GM12878 (cell line): ENCODE data around the gene GFRA4. TPM values are rescaled to one million over a fixed set of nuclear protein-coding genes. Genes with fewer than 3 reads are reported as not detected.

Experiments used
- CBX3 ChIP-seq: fragments of 200-600 bp; sonication (generic); IDR thresholded peaks from 2 replicates; pipeline ENCODE4 v1.6.1; 2016; ENCODE audit warnings: low read depth, borderline replicate concordance
- CUX1 ChIP-seq: IDR thresholded peaks from 2 replicates; pipeline ENCODE4 v1.6.1; 2012; ENCODE audit warnings: improper control_type of control experiment, low read depth, low read length; ENCODE audit not compliant: insufficient replicate concordance
- IRF4 ChIP-seq: IDR thresholded peaks from 2 replicates; pipeline ENCODE4 v1.6.1; 2011; ENCODE audit warnings: low read depth, low read length
- LARP7 ChIP-seq: fragments of 450-650 bp; IDR thresholded peaks from 2 replicates; pipeline ENCODE4 v1.6.1; 2017; ENCODE audit warnings: mild to moderate bottlenecking
- MEF2B ChIP-seq: fragments of 450-650 bp; IDR thresholded peaks from 2 replicates; pipeline ENCODE4 v1.6.1; 2018; ENCODE audit warnings: mild to moderate bottlenecking, moderate library complexity; ENCODE audit not compliant: partially characterized antibody, poor library complexity, severe bottlenecking
- MXI1 ChIP-seq: fragments of 150-350 bp; IDR thresholded peaks from 2 replicates; pipeline ENCODE4 v1.6.1; 2011; ENCODE audit warnings: low read depth, mild to moderate bottlenecking, inconsistent platforms, low read length, improper control_type of control experiment
- POLR2AphosphoS2 ChIP-seq: IDR thresholded peaks from 2 replicates; pipeline ENCODE4 v1.6.1; 2011; ENCODE audit warnings: low read depth, mild to moderate bottlenecking, low read length, improper control_type of control experiment, moderate library complexity
- RELB ChIP-seq: fragments of 450-650 bp; IDR thresholded peaks from 2 replicates; pipeline ENCODE4 v1.6.1; 2017; ENCODE audit warnings: low read depth, mild to moderate bottlenecking, moderate library complexity
- SRF ChIP-seq, 2 experiments: IDR thresholded peaks; 2 replicates each; pipeline ENCODE4 v1.6.1; 2011; ENCODE audit warnings: low read depth in 2 of 2, low read length in 2 of 2, mild to moderate bottlenecking in 1 of 2, moderate library complexity in 1 of 2
- polyA plus RNA-seq, 11 experiments: library from polyadenylated mRNA; depleted of rRNA in 4 of 11; unstranded in 6 of 11; stranded (reverse) in 5 of 11; fragments of >200 nt; fragmentation: Nextera tagmentation in 4 of 11; fragmentation: Illumina TruSeq in 1 of 11; extraction: Ambion mirVana in 4 of 11; extraction: Trizol in 1 of 11; gene quantifications; 1 replicate in 1 of 11; 2 replicates in 10 of 11; pipeline versions ENCODE4 v1.2.1 to v1.2.3, GENCODE V29; 2011 to 2016; ENCODE audit warnings: inconsistent platforms in 2 of 11, missing spikeins in 2 of 11, low read depth in 1 of 11
- total RNA-seq, 4 experiments: library from RNA; depleted of rRNA in 3 of 4; stranded (reverse); fragments of >200 nt in 3 of 4; fragmentation: Illumina TruSeq in 1 of 4; extraction: Trizol in 1 of 4; gene quantifications; 2 replicates each; pipeline versions ENCODE4 v1.2.1 to v1.2.3, GENCODE V29; 2013 to 2021

The GFRA4 gene
- total and polyA plus RNA-seq, 10 of the 15 experiments (the other 5 are each of a cell fraction or from before 2014, with no cell fraction given) = 0.04 TPM; not detected in 9

GRCh38 chr20:3648951-3649350 is 14.2 kb downstream of the GFRA4 start (continued):
- TF ChIP-seq CUX1 (no peak), LARP7 (no peak), RELB (no peak), IRF4 (no peak), MXI1 (no peak), POLR2AphosphoS2 (no peak), MEF2B (no peak), SRF (IDR thresholded peaks at IDR 0.05; ENCODE audit: low read depth in 2 of 2, low read length in 2 of 2) (no peak), CBX3 (no peak)
- TF ChIP-seq, all 136 proteins: peak for 0
